Measurements from ENCODE around the gene TRAPPC5. TPM values are rescaled to one million over a fixed set of nuclear protein-coding genes. Genes with fewer than 3 reads are reported as not detected.

Gene TRAPPC5
- total and polyA plus RNA-seq, 9 donors: 29.4 to 88.8 (median 41.6) TPM

DNA sequence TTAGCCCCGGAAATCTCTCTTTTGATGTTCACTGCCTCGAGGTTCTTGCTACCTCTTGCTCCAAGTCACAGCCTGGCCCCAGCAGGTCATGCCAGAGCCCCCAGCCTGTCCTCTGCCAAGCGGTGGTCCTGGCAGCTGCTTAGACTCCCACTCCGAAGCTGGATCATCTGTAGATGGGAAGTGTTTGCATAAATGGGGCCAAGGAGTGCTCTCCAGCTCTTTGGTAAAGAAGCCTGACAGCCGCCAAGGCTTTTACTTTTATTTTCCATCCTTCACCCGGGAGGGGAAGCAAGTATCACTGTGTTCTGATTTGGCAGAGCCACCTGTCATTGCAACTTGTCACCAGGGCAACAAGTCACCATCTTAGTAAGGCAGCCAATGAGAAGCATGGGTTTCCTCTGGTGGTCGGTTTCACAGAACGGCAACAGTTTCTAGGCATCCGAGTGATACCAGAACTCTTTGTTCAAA, 22.4 kb upstream of the TRAPPC5 start:
- Histone ChIP-seq H3K27me3 (ENCODE audit: control insufficient read depth, insufficient read depth, low read length) (no peaks in the 10 kb centered on the region), H3K9me3 (replicated peaks; ENCODE audit: control insufficient read depth, low read depth, low read length) (no peaks in the 10 kb centered on the region), H3K4me1 (ENCODE audit: control insufficient read depth, insufficient read depth, low read length) (no peaks in the 10 kb centered on the region), H3K27ac (ENCODE audit: low read length) (no peak overlapping the region), H3K36me3 (ENCODE audit: control insufficient read depth, insufficient read depth, low read length) (no peaks in the 10 kb centered on the region), H3K4me3 (ENCODE audit: low read length) (no peak overlapping the region)
- peak; percentile 36 for DNase-seq
- WGBS (ENCODE audit: insufficient coverage): 26% methylated on average over 6 of the region's 9 CpGs

- DNase-seq: no peak
- no peaks in the 10 kb centered on the region for H3K36me3 ChIP-seq (ENCODE audit: control insufficient read depth, insufficient read depth, low read length)
- H3K27me3 ChIP-seq (ENCODE audit: control insufficient read depth, insufficient read depth, low read length): no peaks in the 10 kb centered on the region
- WGBS (ENCODE audit: insufficient coverage): 69% methylated on average over 4 of the region's 8 CpGs
- no peaks in the 10 kb centered on the region for H3K9me3 ChIP-seq (replicated peaks; ENCODE audit: control insufficient read depth, low read depth, low read length)
- H3K4me1 ChIP-seq (ENCODE audit: control insufficient read depth, insufficient read depth, low read length): peaks cover 14% of the 10 kb centered on the region
- H3K27ac ChIP-seq (ENCODE audit: low read length): no peak overlapping the region
- H3K4me3 ChIP-seq (ENCODE audit: low read length): no peak overlapping the region
Measured at GRCh38 chr19:7661744-7662538, 18.7 kb upstream of the TRAPPC5 start.

DNA sequence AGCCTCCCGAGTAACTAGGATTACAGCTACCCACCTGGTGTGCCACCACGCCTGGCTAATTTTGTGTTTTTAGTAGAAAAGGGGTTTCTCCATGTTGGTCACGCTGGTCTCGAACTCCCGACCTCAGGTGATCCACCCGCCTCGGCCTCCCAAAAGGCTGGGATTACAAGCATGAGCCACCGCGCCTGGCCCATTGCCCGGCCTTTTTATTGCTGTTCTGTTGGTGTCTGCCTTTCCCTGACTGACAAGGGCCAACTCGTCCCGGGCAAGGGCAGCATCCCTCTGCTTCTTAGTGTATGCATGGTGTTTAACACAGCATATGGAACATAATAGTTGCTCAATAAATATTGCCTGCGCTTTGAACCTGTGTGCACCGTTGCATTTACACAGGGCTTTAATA, 18.0 kb upstream of the TRAPPC5 start:
- H3K4me3 ChIP-seq (ENCODE audit: low read length): no peak overlapping the region
- H3K4me1 ChIP-seq (ENCODE audit: control insufficient read depth, insufficient read depth, low read length): peaks cover 14% of the 10 kb centered on the region
- H3K27ac ChIP-seq (ENCODE audit: low read length): no peak overlapping the region
- no peaks in the 10 kb centered on the region for H3K9me3 ChIP-seq (replicated peaks; ENCODE audit: control insufficient read depth, low read depth, low read length)
- 71% methylated on average over 8 of the region's 14 CpGs for WGBS (ENCODE audit: insufficient coverage)
- H3K36me3 ChIP-seq (ENCODE audit: control insufficient read depth, insufficient read depth, low read length): no peaks in the 10 kb centered on the region
- H3K27me3 ChIP-seq (ENCODE audit: control insufficient read depth, insufficient read depth, low read length): no peaks in the 10 kb centered on the region
- no peak for DNase-seq

GRCh38 chr19:7663706-7664105, 16.9 kb upstream of the TRAPPC5 start:
- no CpG with 5 or more reads among the region's 7 CpGs for WGBS (ENCODE audit: insufficient coverage)
- Histone ChIP-seq H3K27ac (ENCODE audit: low read length) (no peak overlapping the region), H3K9me3 (replicated peaks; ENCODE audit: control insufficient read depth, low read depth, low read length) (no peaks in the 10 kb centered on the region), H3K36me3 (ENCODE audit: control insufficient read depth, insufficient read depth, low read length) (no peaks in the 10 kb centered on the region), H3K4me1 (ENCODE audit: control insufficient read depth, insufficient read depth, low read length) (peaks cover 14% of the 10 kb centered on the region), H3K4me3 (ENCODE audit: low read length) (no peak overlapping the region), H3K27me3 (ENCODE audit: control insufficient read depth, insufficient read depth, low read length) (peaks cover 2% of the 10 kb centered on the region)
- peak; percentile 30 for DNase-seq

DNA sequence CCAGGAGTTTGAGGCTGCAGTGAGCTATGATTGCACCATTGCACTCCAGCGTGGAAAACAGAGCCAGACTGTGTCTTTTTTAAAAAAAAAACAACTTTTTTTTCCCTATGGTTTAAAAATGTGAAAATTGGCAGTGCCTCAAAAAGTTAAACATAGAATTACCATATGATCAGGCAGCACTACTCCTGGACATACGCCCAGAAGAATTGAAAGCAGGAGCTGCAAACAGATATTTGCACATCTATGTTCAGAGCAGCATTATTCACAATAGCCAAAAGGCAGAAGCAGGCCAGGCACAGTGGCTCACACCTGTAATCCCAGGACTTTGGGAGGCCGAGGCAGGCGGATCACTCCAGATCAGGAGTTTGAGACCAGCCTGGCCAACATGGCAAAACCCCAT, 15.6 kb upstream of the TRAPPC5 start:
- H3K27me3 ChIP-seq (ENCODE audit: control insufficient read depth, insufficient read depth, low read length): peaks cover 9% of the 10 kb centered on the region
- H3K9me3 ChIP-seq (replicated peaks; ENCODE audit: control insufficient read depth, low read depth, low read length): no peaks in the 10 kb centered on the region
- peaks cover 18% of the 10 kb centered on the region for H3K4me1 ChIP-seq (ENCODE audit: control insufficient read depth, insufficient read depth, low read length)
- peak; percentile 95 for DNase-seq
- H3K4me3 ChIP-seq (ENCODE audit: low read length): no peak overlapping the region
- H3K27ac ChIP-seq (ENCODE audit: low read length): no peak overlapping the region
- 40% methylated on average over 1 of the region's 4 CpGs for WGBS (ENCODE audit: insufficient coverage)
- no peaks in the 10 kb centered on the region for H3K36me3 ChIP-seq (ENCODE audit: control insufficient read depth, insufficient read depth, low read length)

DNA sequence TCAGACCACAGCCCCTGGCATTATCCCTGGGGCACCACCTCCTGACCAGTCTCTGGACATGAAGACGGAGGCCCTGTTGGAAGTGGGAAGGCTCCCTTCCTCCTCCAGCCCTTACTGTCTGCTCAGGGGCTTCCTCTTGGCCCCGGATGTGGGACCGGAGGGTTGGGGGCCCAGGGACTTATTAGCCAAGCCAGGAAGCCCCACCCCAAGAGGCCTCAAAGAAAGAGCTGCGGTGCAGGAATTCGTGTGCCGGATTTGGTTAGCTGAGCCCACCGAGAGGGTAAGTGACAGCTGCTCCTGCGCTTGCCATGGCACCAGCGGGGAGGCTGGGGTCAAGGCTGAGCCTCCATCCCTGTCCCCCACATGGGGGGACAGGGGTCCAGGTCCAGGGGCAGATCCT, 11.8 kb upstream of the TRAPPC5 start, which contains the start of gene RETN:
TSS of gene RETN (plus strand) at position 208 of the 400 bp plus-strand sequence. CDS start 278 bp downstream, outside the sequence.
- WGBS (ENCODE audit: insufficient coverage): 58% methylated on average over 8 of the region's 9 CpGs
- DNase-seq: no peak
- Histone ChIP-seq H3K36me3 (ENCODE audit: control insufficient read depth, insufficient read depth, low read length) (no peaks in the 10 kb centered on the region), H3K27me3 (ENCODE audit: control insufficient read depth, insufficient read depth, low read length) (peaks cover 22% of the 10 kb centered on the region), H3K27ac (ENCODE audit: low read length) (no peak within 1 kb of the TSS), H3K4me1 (ENCODE audit: control insufficient read depth, insufficient read depth, low read length) (peaks cover 18% of the 10 kb centered on the region), H3K4me3 (ENCODE audit: low read length) (no peak within 1 kb of the TSS), H3K9me3 (replicated peaks; ENCODE audit: control insufficient read depth, low read depth, low read length) (peaks cover under 1% of the 10 kb centered on the region)

DNA sequence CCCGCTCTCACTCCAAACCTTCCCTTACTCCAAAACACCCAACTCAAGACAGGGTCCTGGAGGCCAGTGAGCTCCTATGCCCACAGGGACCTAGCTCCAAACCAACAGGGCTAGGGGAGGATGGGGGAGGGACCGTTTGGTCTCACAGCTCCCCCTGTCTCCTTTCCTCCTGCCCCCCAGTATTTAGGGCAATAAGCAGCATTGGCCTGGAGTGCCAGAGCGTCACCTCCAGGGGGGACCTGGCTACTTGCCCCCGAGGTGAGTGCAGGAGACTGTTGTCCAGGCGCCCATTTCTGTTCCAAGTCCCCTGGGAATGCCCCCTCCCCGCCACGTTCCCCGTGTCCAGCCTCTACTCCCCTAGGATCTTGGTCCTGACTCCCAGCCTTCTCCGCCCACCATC, 11.0 kb upstream of the TRAPPC5 start:
- no peak for DNase-seq
- Histone ChIP-seq H3K4me1 (ENCODE audit: control insufficient read depth, insufficient read depth, low read length) (peaks cover 12% of the 10 kb centered on the region), H3K27me3 (ENCODE audit: control insufficient read depth, insufficient read depth, low read length) (peaks cover 22% of the 10 kb centered on the region), H3K4me3 (ENCODE audit: low read length) (no peak overlapping the region), H3K27ac (ENCODE audit: low read length) (no peak overlapping the region), H3K9me3 (replicated peaks; ENCODE audit: control insufficient read depth, low read depth, low read length) (peaks cover 3% of the 10 kb centered on the region), H3K36me3 (ENCODE audit: control insufficient read depth, insufficient read depth, low read length) (no peaks in the 10 kb centered on the region)
- WGBS (ENCODE audit: insufficient coverage): 24% methylated on average over 8 of the region's 9 CpGs

DNA sequence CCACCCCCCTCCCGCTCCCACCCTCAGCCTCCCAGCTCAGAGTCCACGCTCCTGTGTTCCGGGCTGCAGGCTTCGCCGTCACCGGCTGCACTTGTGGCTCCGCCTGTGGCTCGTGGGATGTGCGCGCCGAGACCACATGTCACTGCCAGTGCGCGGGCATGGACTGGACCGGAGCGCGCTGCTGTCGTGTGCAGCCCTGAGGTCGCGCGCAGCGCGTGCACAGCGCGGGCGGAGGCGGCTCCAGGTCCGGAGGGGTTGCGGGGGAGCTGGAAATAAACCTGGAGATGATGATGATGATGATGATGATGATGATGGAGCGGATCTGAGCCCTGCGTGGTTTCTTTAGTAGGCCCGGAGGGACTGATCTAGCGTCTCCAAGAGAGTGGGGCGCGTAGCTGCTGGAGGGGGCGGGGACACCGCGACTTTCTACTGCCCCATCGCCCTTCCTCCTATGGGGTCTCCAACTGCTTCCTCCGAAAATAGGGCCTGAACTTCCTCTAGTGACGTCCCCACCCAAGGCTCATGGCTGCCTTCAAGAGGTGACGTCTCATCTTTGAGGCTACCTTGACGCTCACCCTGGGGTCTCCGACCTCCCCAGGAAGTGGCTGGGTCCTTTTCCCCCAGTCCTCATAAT, 10.4 kb upstream of the TRAPPC5 start:
- Histone ChIP-seq H3K4me1 (ENCODE audit: control insufficient read depth, insufficient read depth, low read length) (peaks cover 6% of the 10 kb centered on the region), H3K4me3 (ENCODE audit: low read length) (peak overlapping the region; percentile 24), H3K9me3 (replicated peaks; ENCODE audit: control insufficient read depth, low read depth, low read length) (peaks cover 3% of the 10 kb centered on the region), H3K27me3 (ENCODE audit: control insufficient read depth, insufficient read depth, low read length) (peaks cover 22% of the 10 kb centered on the region), H3K36me3 (ENCODE audit: control insufficient read depth, insufficient read depth, low read length) (no peaks in the 10 kb centered on the region), H3K27ac (ENCODE audit: low read length) (no peak overlapping the region)
- DNase-seq: peak; percentile 35
- 1% methylated on average over 38 of the region's 43 CpGs for whole genome bisulfite sequencing (ENCODE audit: insufficient coverage)

- H3K4me3 ChIP-seq (ENCODE audit: low read length): no peak overlapping the region
- peaks cover 22% of the 10 kb centered on the region for H3K27me3 ChIP-seq (ENCODE audit: control insufficient read depth, insufficient read depth, low read length)
- H3K36me3 ChIP-seq (ENCODE audit: control insufficient read depth, insufficient read depth, low read length): no peaks in the 10 kb centered on the region
- DNase-seq: no peak
- peaks cover 3% of the 10 kb centered on the region for H3K9me3 ChIP-seq (replicated peaks; ENCODE audit: control insufficient read depth, low read depth, low read length)
- H3K4me1 ChIP-seq (ENCODE audit: control insufficient read depth, insufficient read depth, low read length): peaks cover 4% of the 10 kb centered on the region
- no peak overlapping the region for H3K27ac ChIP-seq (ENCODE audit: low read length)
- WGBS (ENCODE audit: insufficient coverage): 21% methylated on average over 6 of the region's 9 CpGs
Measured at GRCh38 chr19:7670790-7671189, 9.8 kb upstream of the TRAPPC5 start.

DNA sequence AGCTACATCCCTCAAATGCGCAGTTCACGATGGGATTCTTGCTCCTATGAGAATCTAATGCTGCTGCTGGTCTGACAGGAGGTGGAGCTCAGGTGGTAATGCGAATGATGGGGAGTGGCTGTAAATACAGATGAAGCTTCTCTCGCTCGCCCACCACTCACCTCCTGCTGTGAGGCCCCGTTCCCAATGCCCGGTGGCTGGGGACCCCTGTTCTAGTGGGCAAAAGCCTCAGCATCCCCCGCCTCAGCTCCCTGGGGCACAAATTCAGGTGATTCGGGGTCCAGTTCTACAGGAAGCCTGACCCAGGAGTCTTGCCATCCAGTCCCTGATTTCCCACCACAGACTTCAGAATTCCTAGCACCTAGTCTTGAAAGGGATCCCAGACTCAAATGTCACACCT, 8.1 kb upstream of the TRAPPC5 start:
- no peak overlapping the region for H3K4me3 ChIP-seq (ENCODE audit: low read length)
- H3K27ac ChIP-seq (ENCODE audit: low read length): no peak overlapping the region
- H3K9me3 ChIP-seq (replicated peaks; ENCODE audit: control insufficient read depth, low read depth, low read length): peaks cover 3% of the 10 kb centered on the region
- peaks cover 30% of the 10 kb centered on the region for H3K27me3 ChIP-seq (ENCODE audit: control insufficient read depth, insufficient read depth, low read length)
- DNase-seq: no peak
- H3K36me3 ChIP-seq (ENCODE audit: control insufficient read depth, insufficient read depth, low read length): no peaks in the 10 kb centered on the region
- 39% methylated on average over 8 of the region's 9 CpGs for WGBS (ENCODE audit: insufficient coverage)
- H3K4me1 ChIP-seq (ENCODE audit: control insufficient read depth, insufficient read depth, low read length): peaks cover 4% of the 10 kb centered on the region

Measured in muscle of leg (tissue), 11 donors.